GM18519 (cell line): ENCODE data around the gene CBX1.
"Not testable (repeated sequence)": the region's sequence is repeated elsewhere in the genome, so short reads cannot be mapped to it uniquely, and the experiment has no call there.

Experiments used
- ATAC-seq: cut with Tn5 transposase; IDR thresholded peaks from one replicate; pipeline ENCODE4 v1.9.1; 2021; ENCODE audit warnings: mild to moderate bottlenecking, moderate library complexity; ENCODE audit not compliant: unreplicated experiment, low FRiP score

The CBX1 gene

GRCh38 chr17:48074322-48075081 is 26.8 kb downstream of the CBX1 start:
- no peak for ATAC-seq

- ATAC-seq, result not testable (repeated sequence)
These were observed 27.6 kb downstream of the CBX1 start for GRCh38 chr17:48073566-48074094.

- ATAC-seq, result not testable (repeated sequence)
These were observed 28.5 kb downstream of the CBX1 start for GRCh38 chr17:48072811-48073210.

- no peak for ATAC-seq
These were observed 29.6 kb downstream of the CBX1 start for GRCh38 chr17:48071654-48072053.

GRCh38 chr17:48070195-48070594 is 31.1 kb downstream of the CBX1 start:
- no peak for ATAC-seq

GRCh38 chr17:48068491-48068961 is 32.8 kb downstream of the CBX1 start:
- ATAC-seq, result no peak

GRCh38 chr17:48067808-48068207 is 33.5 kb downstream of the CBX1 start:
- not testable (repeated sequence) for ATAC-seq

GRCh38 chr17:48067245-48067644 is 34.0 kb downstream of the CBX1 start:
- ATAC-seq, result no peak

- ATAC-seq, result no peak
These were observed 34.6 kb downstream of the CBX1 start for GRCh38 chr17:48066656-48067055.

GRCh38 chr17:48066192-48066591 is 35.1 kb downstream of the CBX1 start:
- ATAC-seq, result no peak

- ATAC-seq, result no peak
These were observed 36.6 kb downstream of the CBX1 start for GRCh38 chr17:48064638-48065037.

- ATAC-seq, result no peak
These were observed 39.0 kb downstream of the CBX1 start for GRCh38 chr17:48062273-48062672.

GRCh38 chr17:48060249-48060648 is 41.0 kb downstream of the CBX1 start:
- ATAC-seq, result no peak

- no peak for ATAC-seq
These were observed 42.1 kb downstream of the CBX1 start for GRCh38 chr17:48059125-48059668.

- no peak for ATAC-seq
These were observed 42.7 kb downstream of the CBX1 start for GRCh38 chr17:48058393-48059124.

- no peak for ATAC-seq
These were observed 43.7 kb downstream of the CBX1 start for GRCh38 chr17:48057626-48058025.

GRCh38 chr17:48056879-48057278 is 44.4 kb downstream of the CBX1 start:
- no peak for ATAC-seq

- no peak for ATAC-seq
These were observed 45.0 kb downstream of the CBX1 start for GRCh38 chr17:48056246-48056745.

GRCh38 chr17:48055531-48056245 is 45.6 kb downstream of the CBX1 start:
- no peak for ATAC-seq
